Upper lobe of right lung (tissue), 1 donor: ENCODE measurements around the gene TRIML1. TPM values are rescaled to one million over a fixed set of nuclear protein-coding genes. Genes with fewer than 3 reads are reported as not detected.

Experiments
- ATAC-seq: fragments of 200-7000 bp; cut with Tn5 transposase; one replicate; pipeline ENCODE4 v1.9.1; 2020; ENCODE audit warnings: mild to moderate bottlenecking, moderate library complexity
- DNase-seq: peaks from one replicate; pipeline ENCODE4 v3.0.0-alpha.2; 2020
- H3K27ac ChIP-seq: fragments of 200-600 bp; one replicate; pipeline ENCODE4 v1.8.0; 2022
- H3K27me3 ChIP-seq: fragments of 200-600 bp; one replicate; pipeline ENCODE4 v1.8.0; 2022; ENCODE audit warnings: mild to moderate bottlenecking
- H3K36me3 ChIP-seq: fragments of 200-600 bp; one replicate; pipeline ENCODE4 v1.8.0; 2022
- H3K4me1 ChIP-seq: fragments of 200-600 bp; one replicate; pipeline ENCODE4 v1.8.0; 2022
- H3K4me3 ChIP-seq: fragments of 200-600 bp; one replicate; pipeline ENCODE4 v1.8.0; 2022; ENCODE audit warnings: mild to moderate bottlenecking
- H3K9me3 ChIP-seq: fragments of 200-600 bp; one replicate; pipeline ENCODE4 v1.8.0; 2022
- intact Hi-C: fragments of 100-400 bp; cut with DNase I; formaldehyde crosslinking; loops from one replicate; pipeline ENCODE4 v1.11.0; 2022
- total RNA-seq: library from RNA; stranded (reverse); fragmentation: NEBNext Ultra II Directional; extraction: Animal tissue kit (Norgen Biotek cat#: 25700); gene quantifications from one replicate; pipeline ENCODE4 v1.2.1, GENCODE V29; 2021
- TF ChIP-seq, protein P1 (sequence below): fragments of 200-600 bp; IDR thresholded peaks from one replicate; pipeline ENCODE4 v1.8.0; 2022; ENCODE audit warnings: antibody characterized with exemption
- donor health status: DM: no; HTN: yes; CAD: no; lungs with severe emphysema.

TRIML1 gene
- total RNA-seq, 1 donor from 2014 or later, result not detected

DNA sequence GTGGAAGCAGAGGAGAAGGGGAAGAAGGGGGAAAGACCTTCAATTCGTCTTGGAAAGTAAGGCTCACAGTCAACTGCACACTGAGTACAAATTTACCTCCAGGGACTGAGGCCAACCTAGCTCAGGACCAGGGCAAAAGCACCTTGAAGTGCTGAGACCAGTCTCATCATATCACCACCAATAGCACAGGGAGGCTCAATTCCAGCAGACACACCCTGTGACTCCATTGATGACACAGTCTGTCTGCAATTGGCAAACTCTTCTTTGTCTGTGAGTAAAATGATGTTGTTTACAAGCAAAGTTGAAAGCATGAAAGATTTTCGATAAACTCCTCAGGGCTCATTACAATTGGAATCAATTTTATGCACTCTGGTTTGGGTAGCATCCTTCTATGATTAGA, 32.3 kb downstream of the TRIML1 start:
- Histone ChIP-seq H3K36me3 (no peaks in the 10 kb centered on the region), H3K27ac (no peak overlapping the region), H3K4me3 (no peak overlapping the region), H3K27me3 (no peaks in the 10 kb centered on the region), H3K9me3 (no peaks in the 10 kb centered on the region), H3K4me1 (no peaks in the 10 kb centered on the region)
- TF ChIP-seq, protein P1, sequence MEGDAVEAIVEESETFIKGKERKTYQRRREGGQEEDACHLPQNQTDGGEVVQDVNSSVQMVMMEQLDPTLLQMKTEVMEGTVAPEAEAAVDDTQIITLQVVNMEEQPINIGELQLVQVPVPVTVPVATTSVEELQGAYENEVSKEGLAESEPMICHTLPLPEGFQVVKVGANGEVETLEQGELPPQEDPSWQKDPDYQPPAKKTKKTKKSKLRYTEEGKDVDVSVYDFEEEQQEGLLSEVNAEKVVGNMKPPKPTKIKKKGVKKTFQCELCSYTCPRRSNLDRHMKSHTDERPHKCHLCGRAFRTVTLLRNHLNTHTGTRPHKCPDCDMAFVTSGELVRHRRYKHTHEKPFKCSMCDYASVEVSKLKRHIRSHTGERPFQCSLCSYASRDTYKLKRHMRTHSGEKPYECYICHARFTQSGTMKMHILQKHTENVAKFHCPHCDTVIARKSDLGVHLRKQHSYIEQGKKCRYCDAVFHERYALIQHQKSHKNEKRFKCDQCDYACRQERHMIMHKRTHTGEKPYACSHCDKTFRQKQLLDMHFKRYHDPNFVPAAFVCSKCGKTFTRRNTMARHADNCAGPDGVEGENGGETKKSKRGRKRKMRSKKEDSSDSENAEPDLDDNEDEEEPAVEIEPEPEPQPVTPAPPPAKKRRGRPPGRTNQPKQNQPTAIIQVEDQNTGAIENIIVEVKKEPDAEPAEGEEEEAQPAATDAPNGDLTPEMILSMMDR, result no peak
- ATAC-seq (no peak), DNase-seq (no peak)
- intact Hi-C loops, result no loop called here

DNA sequence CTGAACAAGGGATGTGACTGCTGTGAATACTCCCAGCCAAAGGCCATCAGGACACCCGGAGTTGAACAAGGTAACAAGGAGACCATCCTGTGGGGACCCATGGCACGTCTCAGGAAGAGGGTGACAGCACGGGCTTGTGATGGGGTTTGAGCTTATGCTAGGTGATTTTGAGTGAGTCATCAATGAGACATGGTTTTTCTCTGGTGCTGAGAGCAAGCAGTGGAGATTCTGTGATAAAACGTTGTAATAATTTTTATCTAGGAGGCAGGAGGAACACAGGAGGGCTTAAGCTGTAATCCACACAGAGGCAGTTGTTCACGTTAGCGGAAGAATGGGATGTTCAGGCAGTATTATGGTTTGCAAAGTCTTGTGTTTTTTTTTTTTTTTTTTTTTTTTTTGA, 36.0 kb downstream of the TRIML1 start:
- intact Hi-C loops, result no loop called here
- Histone ChIP-seq H3K27ac (no peak overlapping the region), H3K9me3 (no peaks in the 10 kb centered on the region), H3K36me3 (no peaks in the 10 kb centered on the region), H3K4me1 (no peaks in the 10 kb centered on the region), H3K4me3 (no peak overlapping the region), H3K27me3 (no peaks in the 10 kb centered on the region)
- DNase-seq (no peak), ATAC-seq (no peak)
- TF ChIP-seq, protein P1, result no peak

DNA sequence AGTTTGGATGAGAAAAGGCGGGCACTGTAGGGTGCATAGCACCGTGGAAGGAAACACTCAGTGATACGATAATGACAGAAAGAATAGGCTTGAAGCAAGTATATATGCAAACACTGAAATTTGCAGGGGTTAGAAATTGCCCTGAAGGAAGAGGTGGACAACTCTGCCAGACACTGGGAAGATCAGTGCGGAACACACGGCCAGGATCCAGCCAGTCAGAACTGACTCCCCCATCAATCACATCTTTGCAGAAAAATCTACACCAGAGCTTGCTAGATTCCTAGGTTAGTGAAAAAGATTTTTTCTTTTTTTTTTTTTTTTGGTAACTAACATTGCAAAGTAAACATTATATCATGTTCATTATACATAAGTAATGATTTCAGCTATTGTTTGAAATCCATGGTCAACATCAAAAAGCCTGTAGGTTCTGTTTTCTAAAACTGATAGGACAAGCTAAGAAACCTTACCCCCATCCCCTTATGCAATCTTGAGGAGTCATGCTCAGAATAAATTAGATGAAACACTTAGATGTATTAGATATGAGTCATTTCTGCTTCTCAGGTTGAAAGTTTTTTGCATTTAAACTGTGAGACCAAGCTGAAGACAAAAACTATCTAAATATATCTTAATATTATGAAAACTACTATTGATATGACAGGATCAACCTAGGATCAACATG, 38.9 kb downstream of the TRIML1 start:
- Histone ChIP-seq H3K27me3 (no peaks in the 10 kb centered on the region), H3K4me1 (no peaks in the 10 kb centered on the region), H3K27ac (no peak overlapping the region), H3K4me3 (no peak overlapping the region), H3K9me3 (no peaks in the 10 kb centered on the region), H3K36me3 (no peaks in the 10 kb centered on the region)
- ATAC-seq (no peak), DNase-seq (no peak)
- TF ChIP-seq, protein P1, result no peak
- intact Hi-C loops, result no loop called here

DNA sequence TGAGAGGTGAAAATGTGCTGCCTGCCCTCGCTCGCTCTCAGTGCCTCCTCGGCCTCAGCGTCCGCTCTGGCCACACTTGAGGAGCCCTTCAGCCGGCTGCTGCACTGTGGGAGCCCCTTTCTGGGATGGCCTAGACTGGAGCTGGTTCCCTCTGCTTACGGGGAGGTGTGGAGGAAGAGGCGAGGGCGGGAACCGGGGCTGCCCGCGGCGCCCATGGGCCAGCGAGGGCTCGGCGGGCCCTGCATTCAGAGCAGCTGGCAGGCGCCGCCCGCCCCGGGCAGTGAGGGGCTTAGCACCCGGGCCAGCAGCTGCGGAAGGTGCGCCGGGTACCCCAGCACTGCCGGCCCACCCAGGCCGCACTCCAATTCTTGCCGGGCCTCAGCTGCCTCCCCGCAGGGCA, 39.6 kb downstream of the TRIML1 start:
- H3K36me3 ChIP-seq, result no peaks in the 10 kb centered on the region
- no peaks in the 10 kb centered on the region for H3K9me3 ChIP-seq
- DNase-seq, result no peak
- intact Hi-C loops, result no loop called here
- no peaks in the 10 kb centered on the region for H3K27me3 ChIP-seq
- TF ChIP-seq, protein P1, result no peak
- no peak overlapping the region for H3K4me3 ChIP-seq
- ATAC-seq, result no peak
- H3K27ac ChIP-seq, result no peak overlapping the region
- no peaks in the 10 kb centered on the region for H3K4me1 ChIP-seq

DNA sequence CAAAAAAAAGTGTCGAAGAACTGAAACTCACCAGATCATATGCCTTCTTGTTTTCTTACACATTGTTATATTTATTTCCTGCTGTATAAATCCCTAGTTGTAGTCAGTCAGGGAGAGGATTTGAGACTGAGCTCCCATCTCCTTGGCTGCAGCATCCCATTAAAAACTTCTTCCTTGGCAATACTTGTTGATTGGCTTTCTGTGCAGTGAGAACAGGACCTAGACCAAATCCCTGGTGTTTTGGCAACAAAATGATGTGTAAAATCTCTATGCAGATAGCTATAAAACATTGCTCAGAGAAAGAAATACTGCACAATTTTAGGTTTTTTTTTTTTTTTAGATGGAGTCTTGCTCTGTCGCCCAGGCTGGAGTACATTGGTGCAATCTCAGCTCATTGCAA, 47.9 kb downstream of the TRIML1 start:
- DNase-seq (no peak), ATAC-seq (no peak)
- Histone ChIP-seq H3K9me3 (no peaks in the 10 kb centered on the region), H3K27ac (no peak overlapping the region), H3K4me3 (no peak overlapping the region), H3K27me3 (no peaks in the 10 kb centered on the region), H3K4me1 (no peaks in the 10 kb centered on the region), H3K36me3 (no peaks in the 10 kb centered on the region)
- TF ChIP-seq, protein P1, result no peak
- intact Hi-C loops, result no loop called here

DNA sequence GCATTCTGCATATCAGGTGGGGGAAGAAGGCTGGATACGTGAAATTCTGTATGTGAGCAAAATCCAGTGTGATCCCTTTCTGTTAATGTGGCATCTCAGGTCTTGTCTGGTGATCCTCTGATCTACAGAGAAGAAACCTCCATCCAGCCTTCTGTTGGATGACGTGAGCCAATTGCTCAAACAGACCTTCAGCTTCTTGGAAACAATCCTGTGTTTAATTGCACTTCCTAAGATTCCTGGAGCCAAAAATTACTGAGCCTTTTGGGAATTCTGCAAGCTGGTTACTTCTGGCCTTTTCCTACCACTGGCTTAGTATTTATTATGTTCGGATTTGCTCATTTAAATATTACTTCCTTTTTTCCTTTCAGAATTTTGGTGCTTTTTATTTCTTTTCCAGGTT, 51.2 kb downstream of the TRIML1 start:
- H3K9me3 ChIP-seq, result no peaks in the 10 kb centered on the region
- no peak overlapping the region for H3K4me3 ChIP-seq
- ATAC-seq, result no peak
- no peaks in the 10 kb centered on the region for H3K4me1 ChIP-seq
- no peak for DNase-seq
- no peak overlapping the region for H3K27ac ChIP-seq
- no peaks in the 10 kb centered on the region for H3K27me3 ChIP-seq
- no peaks in the 10 kb centered on the region for H3K36me3 ChIP-seq
- TF ChIP-seq, protein P1, result no peak
- intact Hi-C loops, result no loop called here
